Measurements from ENCODE around the gene AFF3.

DNA sequence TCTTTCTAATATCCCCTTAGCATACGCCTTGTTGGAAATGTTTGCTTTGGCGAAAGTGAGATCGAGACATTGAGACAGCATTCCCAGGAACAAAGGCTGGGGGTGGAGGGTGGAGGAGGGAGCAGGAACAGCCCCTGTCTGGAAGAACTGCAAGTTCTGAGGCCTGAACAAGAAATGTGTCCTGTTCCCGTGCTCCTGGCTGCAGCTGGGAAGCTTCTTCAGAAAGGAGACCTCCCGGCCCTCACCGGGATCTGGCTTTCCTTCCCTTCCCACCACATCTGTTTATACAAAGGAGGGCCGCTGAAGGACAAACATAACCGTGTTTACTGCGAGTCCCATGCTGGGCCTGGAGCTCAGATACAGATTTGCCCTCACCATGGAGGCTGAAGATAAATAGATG, 35.9 kb downstream of the AFF3 start:
- no peak for TF ChIP-seq POLR2AphosphoS5 (IDR thresholded peaks at IDR 0.05; ENCODE audit: low read depth, low read length)
- no peak for TF ChIP-seq REST (IDR thresholded peaks at IDR 0.05; ENCODE audit: insufficient read depth in 1 of 2, low read depth in 2 of 2, low read length in 2 of 2)

All from PFSK-1 (cell line).